Prostate gland (tissue), 2 donors: Measurements from ENCODE around the gene ERICH6. TPM values are rescaled to one million over a fixed set of nuclear protein-coding genes. Genes with fewer than 3 reads are reported as not detected.
A peak's percentile ranks its signal among the peaks of the same experiment; 100 is the strongest.

Experiments used
- DNase-seq: peaks from one replicate; pipeline ENCODE4 v3.0.0-alpha.2; 2019; ENCODE audit warnings: low spot score
- H3K27ac ChIP-seq, 2 donors: fragments of 200-600 bp; sonication (generic); 2 replicates each; pipeline ENCODE4 v1.5.1; 2017 to 2019
- H3K27me3 ChIP-seq: fragments of 200-600 bp; sonication (generic); replicated peaks from 2 replicates; pipeline ENCODE4 v1.5.1; 2019; ENCODE audit not compliant: insufficient read depth
- H3K36me3 ChIP-seq, 2 donors: fragments of 200-600 bp; sonication (generic); 1 replicate in 1 of 2; 2 replicates in 1 of 2; pipeline versions ENCODE4 v1.5.1 to v1.8.1; 2017 to 2019
- H3K4me1 ChIP-seq: fragments of 200-600 bp; sonication (generic); replicated peaks from 2 replicates; pipeline ENCODE4 v1.5.1; 2019
- H3K4me3 ChIP-seq, 2 donors: fragments of 200-600 bp; sonication (generic); 2 replicates each; pipeline ENCODE4 v1.5.1; 2017 to 2019
- H3K9me3 ChIP-seq: fragments of 200-600 bp; sonication (generic); 2 replicates; pipeline ENCODE4 v1.5.1; 2017
- POLR2A ChIP-seq: fragments of 450-650 bp; IDR thresholded peaks from one replicate; pipeline ENCODE4 v1.6.1; 2016; ENCODE audit warnings: antibody characterized with exemption, mild to moderate bottlenecking
- POLR2AphosphoS5 ChIP-seq: sonication (generic); formaldehyde crosslinking; IDR thresholded peaks from one replicate; pipeline ENCODE4 v1.6.1; 2017; ENCODE audit warnings: antibody characterized with exemption
- WGBS: methylation state at CpG from one replicate; pipeline ENCODE4 v1.1.5; 2018; 5-methylcytosine and 5-hydroxymethylcytosine counted together
- intact Hi-C: fragments of 100-400 bp; cut with DNase I; formaldehyde crosslinking; loops from one replicate; pipeline ENCODE4 v1.14.2; 2022
- total RNA-seq, 2 donors: library from RNA; depleted of rRNA; stranded (reverse); fragments of >200 nt; gene quantifications; one replicate each; pipeline ENCODE4 v1.1.0, GENCODE V29; 2016
- TF ChIP-seq, protein P1 (sequence below), 4 experiments: fragments of 200-600 bp in 2 of 4; fragments of 450-650 bp in 2 of 4; sonication (generic) in 2 of 4; IDR thresholded peaks; 1 replicate in 3 of 4; 2 replicates in 1 of 4; pipeline ENCODE4 v1.5.1; 2016 to 2019; ENCODE audit warnings: antibody characterized with exemption in 4 of 4, mild to moderate bottlenecking in 2 of 4, moderate library complexity in 2 of 4

Gene ERICH6
- under 1 TPM; 0.09 to 0.57 TPM for total RNA-seq

DNA sequence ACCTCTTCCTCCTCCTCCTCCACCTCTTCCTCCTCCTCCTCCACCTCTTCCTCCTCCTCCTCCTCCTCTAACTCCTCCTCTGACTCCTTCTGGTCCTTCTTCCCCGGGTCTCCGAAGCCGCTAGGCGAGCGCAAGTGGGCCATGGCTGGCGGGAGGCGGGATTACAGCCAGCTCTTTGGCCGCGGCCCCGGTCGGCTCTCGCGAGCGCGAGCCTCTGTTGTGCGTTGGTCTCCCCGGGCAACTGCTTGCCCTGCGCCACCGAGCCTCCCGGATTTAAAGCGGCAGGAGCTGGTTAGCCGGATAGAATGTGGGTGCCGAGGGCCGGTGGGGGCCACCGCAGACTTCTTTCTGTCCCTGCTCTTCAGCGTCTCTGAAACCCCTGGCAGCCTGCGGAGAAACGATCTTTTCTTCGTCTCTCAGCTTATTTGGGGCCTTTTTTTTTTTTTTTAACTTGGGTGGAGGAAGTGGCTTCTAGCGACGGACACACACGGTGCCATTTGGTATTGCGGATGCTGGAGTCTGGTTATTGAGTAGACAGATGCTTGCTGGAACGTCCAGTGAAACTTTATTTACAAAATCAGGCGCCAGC, at the start of gene ERICH6:
ERICH6 (minus strand) TSS at position 165 of the 589 bp plus-strand sequence; CDS start at position 143, 22 bp downstream.
- peak within 1 kb of the TSS; percentile 56 to 58 for H3K4me3 ChIP-seq
- no peaks in the 10 kb centered on the region for H3K4me1 ChIP-seq
- DNase-seq, result peak; percentile 88
- H3K36me3 ChIP-seq, result no peaks in the 10 kb centered on the region
- H3K9me3 ChIP-seq, result no peaks in the 10 kb centered on the region
- TF ChIP-seq, protein P1, sequence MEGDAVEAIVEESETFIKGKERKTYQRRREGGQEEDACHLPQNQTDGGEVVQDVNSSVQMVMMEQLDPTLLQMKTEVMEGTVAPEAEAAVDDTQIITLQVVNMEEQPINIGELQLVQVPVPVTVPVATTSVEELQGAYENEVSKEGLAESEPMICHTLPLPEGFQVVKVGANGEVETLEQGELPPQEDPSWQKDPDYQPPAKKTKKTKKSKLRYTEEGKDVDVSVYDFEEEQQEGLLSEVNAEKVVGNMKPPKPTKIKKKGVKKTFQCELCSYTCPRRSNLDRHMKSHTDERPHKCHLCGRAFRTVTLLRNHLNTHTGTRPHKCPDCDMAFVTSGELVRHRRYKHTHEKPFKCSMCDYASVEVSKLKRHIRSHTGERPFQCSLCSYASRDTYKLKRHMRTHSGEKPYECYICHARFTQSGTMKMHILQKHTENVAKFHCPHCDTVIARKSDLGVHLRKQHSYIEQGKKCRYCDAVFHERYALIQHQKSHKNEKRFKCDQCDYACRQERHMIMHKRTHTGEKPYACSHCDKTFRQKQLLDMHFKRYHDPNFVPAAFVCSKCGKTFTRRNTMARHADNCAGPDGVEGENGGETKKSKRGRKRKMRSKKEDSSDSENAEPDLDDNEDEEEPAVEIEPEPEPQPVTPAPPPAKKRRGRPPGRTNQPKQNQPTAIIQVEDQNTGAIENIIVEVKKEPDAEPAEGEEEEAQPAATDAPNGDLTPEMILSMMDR (IDR thresholded peaks at IDR 0.05), result peak in 2 of 4 experiments; percentile 44 to 48
- TF ChIP-seq POLR2A, result peak; percentile 51
- peak; percentile 69 for TF ChIP-seq POLR2AphosphoS5
- WGBS, result under 1% methylated on average over 35 of the region's 35 CpGs
- no peaks in the 10 kb centered on the region for H3K27me3 ChIP-seq
- H3K27ac ChIP-seq, result peak within 1 kb of the TSS; percentile 83 to 87
- intact Hi-C loops, result loop anchor here (5.0 kb wide), 1 partner anchor 157 kb away; the partner anchor contains the start of genes EIF2A and SERP1

GRCh38 chr3:150751781-150752263, 48.1 kb upstream of the ERICH6 start:
- Histone ChIP-seq H3K36me3 (no peaks in the 10 kb centered on the region), H3K27me3 (no peaks in the 10 kb centered on the region), H3K4me1 (peaks cover 12% of the 10 kb centered on the region), H3K4me3 (no peak overlapping the region), H3K27ac (peak overlapping the region; percentile 59 to 84), H3K9me3 (no peaks in the 10 kb centered on the region)
- TF ChIP-seq, protein P1 (IDR thresholded peaks at IDR 0.05), result no peak
- TF ChIP-seq POLR2AphosphoS5 (peak; percentile 90), POLR2A (no peak)
- peak; percentile 76 for DNase-seq
- intact Hi-C loops, result no loop called here
- WGBS, result 25% methylated on average over 2 of the region's 2 CpGs

DNA sequence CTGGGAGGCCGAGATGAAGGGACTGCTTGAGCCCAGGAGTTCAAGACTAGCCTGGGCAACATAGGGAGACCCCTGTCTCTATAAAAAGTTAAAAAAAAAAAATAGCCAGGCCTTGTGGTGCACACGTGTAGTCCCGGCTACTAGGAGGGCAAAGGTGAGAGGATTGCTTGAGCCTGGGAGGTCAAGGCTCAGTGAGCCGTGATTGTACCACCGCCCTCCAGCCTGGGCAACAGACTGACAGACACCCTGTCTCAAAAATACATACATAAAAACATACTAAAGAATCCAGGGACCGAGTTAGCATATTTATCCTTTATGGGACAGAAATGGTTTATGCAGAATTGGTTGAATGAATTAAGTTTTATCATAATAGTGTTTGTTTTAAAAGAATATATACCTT, 45.5 kb upstream of the ERICH6 start:
- H3K4me1 ChIP-seq, result peaks cover 5% of the 10 kb centered on the region
- intact Hi-C loops, result no loop called here
- DNase-seq, result no peak

DNA sequence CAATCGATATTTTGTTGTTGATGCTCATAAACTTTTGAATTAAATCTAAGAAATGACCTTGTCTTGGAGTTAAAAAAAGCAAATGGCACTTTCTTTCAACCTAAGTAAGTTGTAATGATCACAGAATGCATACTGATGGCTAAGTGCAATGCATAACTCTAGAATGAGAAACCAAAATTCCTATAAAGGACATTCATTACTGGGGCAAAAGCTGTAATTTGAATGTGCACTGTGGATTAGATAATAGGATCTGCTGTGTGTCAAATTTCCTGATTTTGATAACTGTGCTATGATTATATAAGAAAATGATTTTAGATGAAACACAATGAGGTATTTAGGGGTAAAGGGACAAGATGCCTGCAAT, 44.9 kb upstream of the ERICH6 start:
- Histone ChIP-seq H3K9me3 (no peaks in the 10 kb centered on the region), H3K4me3 (no peak overlapping the region), H3K27ac (peak overlapping the region in 1 of 2 donors; percentile 72), H3K36me3 (no peaks in the 10 kb centered on the region), H3K27me3 (no peaks in the 10 kb centered on the region), H3K4me1 (peaks cover 5% of the 10 kb centered on the region)
- DNase-seq, result no peak
- no peak for TF ChIP-seq POLR2AphosphoS5
- no peak for TF ChIP-seq POLR2A
- 56% methylated on average over 1 of the region's 1 CpG for WGBS
- intact Hi-C loops, result no loop called here

More for the DNA sequence above, 45.5 kb upstream of the ERICH6 start:
- Histone ChIP-seq H3K27me3 (no peaks in the 10 kb centered on the region), H3K27ac (no peak overlapping the region), H3K36me3 (no peaks in the 10 kb centered on the region), H3K4me3 (no peak overlapping the region), H3K9me3 (no peaks in the 10 kb centered on the region)
- TF ChIP-seq, protein P1 (IDR thresholded peaks at IDR 0.05), result no peak
- no peak for TF ChIP-seq POLR2AphosphoS5
- WGBS, result 91% methylated on average over 6 of the region's 6 CpGs

DNA sequence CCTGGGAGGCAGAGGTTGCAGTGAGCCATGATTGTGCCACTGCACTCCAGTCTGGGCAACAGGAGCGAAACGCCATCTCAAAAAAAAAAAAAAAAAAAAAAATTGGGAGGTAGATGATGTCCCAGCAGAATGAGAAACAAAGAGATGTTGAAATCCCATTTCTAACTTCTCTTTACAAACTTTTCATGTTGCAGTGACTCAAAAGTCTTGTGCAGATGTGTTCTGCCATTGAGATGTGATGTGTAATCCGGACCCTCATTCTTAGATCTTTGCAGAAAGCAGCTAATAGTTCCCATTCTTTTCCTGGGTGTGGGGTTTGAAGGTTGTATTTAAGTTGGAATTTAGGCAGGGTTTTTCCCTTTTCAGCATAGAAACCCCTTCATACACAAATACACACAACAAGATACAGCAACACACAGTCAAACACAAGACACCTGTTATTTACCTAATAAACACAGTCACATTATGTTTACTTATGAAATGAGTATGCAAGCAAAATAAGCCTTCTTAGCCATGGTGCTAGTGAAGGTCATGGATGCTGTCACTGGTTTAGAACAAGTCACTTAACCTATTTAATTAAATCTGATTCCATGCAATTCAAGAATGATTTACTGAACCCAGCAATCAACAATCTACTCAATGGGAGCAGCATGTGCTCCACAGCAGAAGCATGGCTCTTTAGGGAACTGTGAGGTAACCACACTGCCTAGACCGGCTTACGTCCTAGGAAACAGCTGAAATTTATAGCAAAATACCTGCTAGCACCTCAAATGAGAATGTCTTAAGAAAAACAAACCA, 44.4 kb upstream of the ERICH6 start:
- Histone ChIP-seq H3K27ac (peak overlapping the region in 1 of 2 donors; percentile 72), H3K4me1 (peaks cover 10% of the 10 kb centered on the region), H3K27me3 (no peaks in the 10 kb centered on the region), H3K36me3 (no peaks in the 10 kb centered on the region), H3K9me3 (no peaks in the 10 kb centered on the region), H3K4me3 (no peak overlapping the region)
- intact Hi-C loops, result no loop called here
- no peak for DNase-seq
- no peak for TF ChIP-seq POLR2AphosphoS5
- TF ChIP-seq POLR2A, result no peak
- TF ChIP-seq, protein P1 (IDR thresholded peaks at IDR 0.05), result no peak
- WGBS, result 65% methylated on average over 5 of the region's 5 CpGs
